Fibroblast of skin of left biceps (primary cell): ENCODE results near the gene CUBN.
A peak's percentile ranks its signal among the peaks of the same experiment; 100 is the strongest.
"Not testable (repeated sequence)": the region's sequence is repeated elsewhere in the genome, so short reads cannot be mapped to it uniquely, and the experiment has no call there.

Source experiments
- DNase-seq, 2 experiments: peaks; one replicate each; pipeline ENCODE4 v3.0.0-alpha.2; 2013; ENCODE audit warnings: low read depth in 2 of 2

The CUBN gene

DNA sequence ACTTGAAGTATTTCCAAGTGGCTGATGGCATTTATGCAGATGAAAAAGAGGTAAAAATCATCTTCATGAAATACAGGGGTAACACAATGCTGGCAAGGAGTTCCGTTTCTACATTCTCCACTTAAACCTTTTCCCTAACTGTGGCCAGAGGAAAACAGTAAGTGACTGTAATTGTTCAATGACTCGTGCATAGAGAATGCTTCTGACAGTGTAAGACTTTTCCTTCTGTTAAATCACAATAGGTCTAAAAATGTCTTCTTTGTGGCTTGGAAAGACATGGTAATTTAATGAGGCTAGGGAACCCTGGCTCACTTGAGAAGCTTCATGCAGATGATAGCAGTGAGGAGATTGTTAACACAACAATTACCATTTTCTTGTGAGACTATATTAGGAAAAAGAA lies 262.1 kb downstream of the CUBN start:
- peak in 1 of 2 experiments; percentile 43 for DNase-seq

GRCh38 chr10:16866541-16867275 lies 262.9 kb downstream of the CUBN start:
- no peak for DNase-seq

- no peak for DNase-seq
Observed at GRCh38 chr10:16865766-16866165, 263.8 kb downstream of the CUBN start.

DNA sequence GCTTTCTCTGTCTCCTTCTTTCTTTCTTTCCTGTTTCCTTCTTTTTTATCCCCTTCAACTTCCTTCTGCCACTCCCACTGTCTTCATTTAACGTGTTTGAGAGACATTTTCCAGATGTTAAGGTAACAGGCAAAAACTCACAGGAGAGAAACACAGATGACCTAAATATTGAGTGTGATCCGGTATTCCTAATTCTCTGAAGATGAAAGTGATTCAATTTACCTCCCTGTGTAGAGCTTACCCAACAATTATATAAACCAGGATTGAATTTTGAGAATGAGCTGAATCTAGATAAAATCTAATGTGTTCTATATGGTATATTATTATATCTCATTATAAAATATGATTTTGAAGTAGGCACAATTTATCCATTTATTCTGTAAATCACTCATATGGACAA lies 265.8 kb downstream of the CUBN start:
- no peak for DNase-seq

GRCh38 chr10:16857419-16857818 lies 272.2 kb downstream of the CUBN start:
- no peak for DNase-seq

- peak in 1 of 2 experiments; percentile 45 for DNase-seq
Observed at GRCh38 chr10:16856567-16856966, 273.0 kb downstream of the CUBN start.

- no peak for DNase-seq
Observed at GRCh38 chr10:16856092-16856491, 273.5 kb downstream of the CUBN start.

GRCh38 chr10:16854623-16855022 lies 275.0 kb downstream of the CUBN start:
- DNase-seq: no peak

- DNase-seq: no peak
Observed at GRCh38 chr10:16853809-16854208, 275.8 kb downstream of the CUBN start.

DNA sequence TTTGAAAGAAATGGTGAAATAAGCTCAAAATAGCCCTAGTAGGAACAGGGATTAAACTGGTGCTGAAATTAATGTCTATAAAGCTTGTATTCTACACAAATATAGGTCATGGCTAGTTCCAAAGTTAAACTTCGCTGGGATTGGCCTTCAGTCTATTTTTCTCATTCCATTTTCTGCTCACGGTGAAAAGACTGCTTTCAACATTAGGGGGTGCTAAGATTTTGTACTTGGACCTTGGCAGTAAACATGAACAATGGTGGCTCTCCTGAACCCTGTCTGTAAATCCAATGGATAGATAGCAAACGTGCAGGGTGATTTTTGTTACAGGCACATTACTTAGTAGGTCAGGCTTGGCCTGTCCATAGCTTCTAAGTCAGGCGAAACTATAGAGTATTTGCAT lies 276.4 kb downstream of the CUBN start:
- DNase-seq: no peak

- no peak for DNase-seq
Observed at GRCh38 chr10:16852624-16853023, 277.0 kb downstream of the CUBN start.

DNA sequence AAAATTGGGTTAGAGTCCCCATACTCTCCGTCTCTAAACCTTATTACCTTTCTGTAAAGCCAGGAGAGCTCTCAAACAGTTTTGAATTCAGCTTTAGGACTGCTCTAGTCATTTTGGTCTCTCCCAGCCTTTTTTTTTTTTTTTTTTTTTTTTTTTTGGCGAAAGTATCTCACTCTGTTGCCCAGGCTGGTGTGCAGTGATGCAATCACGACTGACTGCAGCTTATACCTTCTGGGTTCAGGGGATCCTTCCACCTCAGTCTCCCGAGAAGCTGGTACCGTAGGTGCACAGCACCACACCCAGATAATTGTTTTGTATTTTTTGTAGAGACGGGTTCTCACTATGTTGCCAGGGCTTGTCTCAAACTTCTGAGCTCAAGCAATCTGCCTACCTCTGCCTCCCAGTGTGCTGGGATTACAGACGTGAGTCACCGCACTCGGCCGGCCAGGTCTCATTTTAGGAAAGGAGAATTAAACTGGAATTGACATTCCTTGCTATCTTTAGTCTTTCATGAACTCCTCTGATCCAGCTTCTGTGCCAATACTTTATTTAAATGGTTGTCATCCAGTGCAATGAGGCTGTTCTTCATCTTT lies 281.0 kb downstream of the CUBN start:
- no peak for DNase-seq

DNA sequence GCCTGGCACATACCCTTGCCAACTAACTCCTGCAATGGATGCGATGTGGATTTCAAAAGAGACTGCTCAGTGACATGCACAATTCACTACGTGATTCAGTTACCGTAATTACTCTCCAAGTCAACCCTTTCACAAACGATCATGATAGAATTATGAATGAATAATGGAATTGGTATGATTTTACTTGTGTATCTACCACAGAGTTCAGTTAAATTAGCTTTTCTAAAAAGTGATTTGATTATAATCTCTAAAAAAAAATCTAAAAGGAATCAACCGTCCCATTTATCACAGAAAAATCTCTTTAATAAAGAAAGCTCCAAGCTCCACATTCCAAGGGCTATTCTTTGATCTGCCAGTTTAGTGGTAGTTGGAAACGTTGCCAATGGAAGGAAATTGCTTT lies 282.0 kb downstream of the CUBN start:
- no peak for DNase-seq

- DNase-seq: no peak
Observed at GRCh38 chr10:16845248-16845647, 284.4 kb downstream of the CUBN start.

GRCh38 chr10:16843252-16843870 lies 286.2 kb downstream of the CUBN start:
- no peak for DNase-seq

DNA sequence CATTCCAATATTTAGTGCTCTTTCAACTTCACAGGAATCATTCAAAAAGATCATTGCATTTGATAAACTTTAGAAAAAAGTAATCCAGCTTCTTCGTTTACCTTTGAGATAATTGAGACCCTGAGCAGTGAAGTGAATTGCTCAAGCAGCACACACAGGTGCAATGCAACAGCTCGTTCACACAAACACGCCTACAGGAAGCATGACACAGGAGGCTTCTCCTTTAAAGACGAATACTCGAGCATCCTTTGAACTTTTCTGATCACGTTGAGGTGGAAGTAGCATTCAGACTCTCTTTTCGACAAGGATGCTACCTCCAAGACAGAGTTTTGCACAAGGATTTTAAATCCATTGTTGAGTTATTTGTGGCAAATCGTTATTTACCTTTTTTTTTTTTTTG lies 294.4 kb downstream of the CUBN start:
- no peak for DNase-seq

DNA sequence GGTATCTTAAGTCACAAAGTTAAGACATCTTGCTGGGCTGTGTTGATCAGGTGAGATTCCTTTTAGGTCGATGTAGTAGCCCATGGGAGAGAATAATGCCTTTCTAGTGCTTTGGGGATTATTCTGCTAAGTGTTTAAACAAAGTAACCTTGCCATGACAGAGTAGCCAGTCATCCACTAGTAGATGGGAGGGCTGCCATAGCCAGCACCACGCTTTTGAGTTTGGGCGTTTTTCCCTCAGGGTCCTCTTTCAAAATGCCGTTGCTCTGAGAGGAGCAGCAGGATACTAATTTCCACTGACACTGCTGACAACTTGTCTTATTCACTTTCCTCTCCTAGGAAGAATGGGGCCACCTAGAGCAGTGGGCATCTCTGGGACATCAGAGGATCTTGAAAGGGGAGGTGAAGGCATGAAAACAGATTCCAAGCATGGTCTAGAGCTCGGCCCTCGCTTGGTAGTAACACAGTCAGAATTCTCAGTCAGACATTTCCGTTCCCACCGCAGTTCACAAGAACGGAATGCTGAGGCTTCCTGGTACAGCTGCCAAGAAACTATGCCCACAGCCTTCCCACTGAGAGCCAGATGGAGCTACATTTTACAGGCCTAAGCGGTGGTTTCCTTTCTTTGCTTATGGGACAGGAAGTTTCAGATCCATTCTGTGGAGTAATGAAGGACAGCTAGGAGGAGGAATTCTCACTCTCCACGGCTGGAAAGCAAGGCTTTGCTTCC lies 297.1 kb downstream of the CUBN start:
- peak; percentile 83 to 86 for DNase-seq

DNA sequence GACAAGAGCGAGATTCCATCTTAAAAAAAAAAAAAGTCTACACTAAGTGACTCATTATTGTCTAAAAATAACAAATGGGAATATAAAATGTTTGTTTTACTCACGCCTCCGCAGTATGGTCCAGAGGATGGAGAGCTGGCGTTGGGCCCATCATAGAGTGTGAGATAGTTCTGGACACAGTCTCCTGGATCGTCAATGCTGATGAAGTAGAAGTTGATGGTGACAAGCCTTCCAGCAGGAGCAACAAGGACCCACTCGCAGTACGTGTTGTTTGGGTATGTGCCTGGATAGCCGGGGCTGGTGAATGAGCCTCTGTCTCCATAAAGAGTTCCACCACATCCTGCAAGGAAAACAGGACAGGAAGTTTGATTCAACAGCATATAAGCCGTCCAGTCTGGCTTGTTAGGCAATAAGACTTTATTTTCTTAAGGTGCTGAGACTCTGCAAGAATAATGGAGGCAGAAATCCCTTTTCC lies 300.9 kb downstream of the CUBN start:
- DNase-seq: no peak

DNA sequence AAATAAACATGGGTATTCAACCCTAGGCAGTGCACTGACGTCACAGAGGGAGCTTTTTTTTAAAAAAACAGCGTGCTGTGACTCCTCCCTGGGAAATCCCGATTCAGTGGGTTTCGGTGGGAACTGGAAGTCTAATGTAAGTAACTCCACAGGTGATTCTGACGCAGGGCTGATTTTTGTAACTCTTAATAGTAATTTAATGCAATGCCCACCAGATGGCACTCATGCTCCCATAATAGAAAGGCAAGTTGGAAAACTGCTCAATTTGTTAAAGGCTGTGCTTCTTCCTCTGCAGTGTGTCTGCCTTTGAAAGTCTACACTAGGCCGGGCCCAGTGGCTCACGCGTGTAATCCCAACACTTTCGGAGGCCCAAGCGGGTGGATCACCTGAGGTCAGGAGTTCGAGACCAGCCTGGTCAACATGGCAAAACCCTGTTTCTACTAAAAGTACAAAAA lies 301.5 kb downstream of the CUBN start:
- DNase-seq: peak in 1 of 2 experiments; percentile 56

- DNase-seq: not testable (repeated sequence)
Observed at GRCh38 chr10:16827474-16827873, 302.1 kb downstream of the CUBN start.

GRCh38 chr10:16822726-16823360 lies 306.8 kb downstream of the CUBN start:
- DNase-seq: no peak

- DNase-seq: no peak
Observed at GRCh38 chr10:16822027-16822426, 307.6 kb downstream of the CUBN start.
